GM23338 (cell line): ENCODE measurements around the gene ODF2L. TPM values are rescaled to one million over a fixed set of nuclear protein-coding genes. Genes with fewer than 3 reads are reported as not detected.

Experiments
- ATAC-seq: fragments of 200-7000 bp; cut with Tn5 transposase; 3 replicates; pipeline ENCODE4 v1.9.1; 2020
- DNase-seq: peaks from one replicate; pipeline ENCODE4 v3.0.0-alpha.2; 2015; ENCODE audit warnings: low spot score
- H2AFZ ChIP-seq: fragments of 200-600 bp; sonication (generic); 2 replicates; pipeline ENCODE4 v1.8.0; 2016; ENCODE audit warnings: antibody characterized with exemption, mild to moderate bottlenecking, moderate library complexity
- H3F3A ChIP-seq: fragments of 200-600 bp; sonication (generic); replicated peaks from 2 replicates; pipeline ENCODE4 v1.8.0; 2017; ENCODE audit warnings: antibody characterized with exemption, mixed run types, low read depth
- H3K27ac ChIP-seq: fragments of 200-600 bp; sonication (generic); 2 replicates; pipeline ENCODE4 v1.6.1; 2016; ENCODE audit warnings: low read depth
- H3K27me3 ChIP-seq: fragments of 200-600 bp; sonication (generic); 2 replicates; pipeline ENCODE4 v1.8.0; 2016; ENCODE audit warnings: mild to moderate bottlenecking, mixed run types, moderate library complexity; ENCODE audit not compliant: insufficient read depth
- H3K36me3 ChIP-seq: fragments of 200-600 bp; sonication (generic); 2 replicates; pipeline ENCODE4 v1.8.0; 2016; ENCODE audit warnings: mild to moderate bottlenecking; ENCODE audit not compliant: insufficient read depth
- H3K4me1 ChIP-seq: fragments of 200-600 bp; sonication (generic); 2 replicates; pipeline ENCODE4 v1.8.0; 2016; ENCODE audit warnings: mild to moderate bottlenecking, moderate library complexity; ENCODE audit not compliant: insufficient read depth
- H3K4me2 ChIP-seq: fragments of 200-600 bp; sonication (generic); 2 replicates; pipeline ENCODE4 v1.7.1; 2017; ENCODE audit warnings: mixed run types
- H3K4me3 ChIP-seq: fragments of 200-600 bp; sonication (generic); 2 replicates; pipeline ENCODE4 v1.6.1; 2016; ENCODE audit warnings: mixed run types
- H3K79me2 ChIP-seq: fragments of 200-600 bp; sonication (generic); replicated peaks from 2 replicates; pipeline ENCODE4 v1.8.0; 2017; ENCODE audit warnings: mild to moderate bottlenecking; ENCODE audit not compliant: insufficient read depth
- H3K9me2 ChIP-seq: fragments of 200-600 bp; sonication (generic); 2 replicates; pipeline ENCODE4 v1.8.0; 2017; ENCODE audit not compliant: insufficient read depth
- H4K20me1 ChIP-seq: fragments of 200-600 bp; sonication (generic); replicated peaks from 2 replicates; pipeline ENCODE4 v1.8.0; 2017; ENCODE audit warnings: mild to moderate bottlenecking; ENCODE audit not compliant: insufficient read depth
- H3K27ac Mint-ChIP-seq: 2 replicates; pipeline ENCODE4 v1.8.0; 2020; ENCODE audit warnings: inconsistent platforms, mild to moderate bottlenecking, moderate library complexity, mixed read lengths
- H3K27me3 Mint-ChIP-seq: 3 replicates; pipeline ENCODE4 v1.8.0; 2022; ENCODE audit warnings: low read depth, mild to moderate bottlenecking, moderate library complexity, mixed read lengths, inconsistent platforms; ENCODE audit not compliant: insufficient read depth, poor library complexity
- H3K36me3 Mint-ChIP-seq: 3 replicates; pipeline ENCODE4 v1.8.0; 2021; ENCODE audit warnings: low read depth, mild to moderate bottlenecking, inconsistent platforms, moderate library complexity, mixed read lengths
- H3K4me1 Mint-ChIP-seq: 3 replicates; pipeline ENCODE4 v1.8.0; 2020; ENCODE audit warnings: mild to moderate bottlenecking, inconsistent platforms, mixed read lengths
- H3K4me3 Mint-ChIP-seq: 3 replicates; pipeline ENCODE4 v1.8.0; 2021; ENCODE audit warnings: moderate library complexity, mild to moderate bottlenecking, inconsistent platforms, mixed read lengths
- H3K9me3 Mint-ChIP-seq: 3 replicates; pipeline ENCODE4 v1.8.0; 2020; ENCODE audit warnings: moderate library complexity, mild to moderate bottlenecking, inconsistent platforms, mixed read lengths
- EZH2 ChIP-seq: fragments of 200-600 bp; sonication (generic); IDR thresholded peaks from one replicate; pipeline ENCODE4 v1.8.0; 2017; ENCODE audit warnings: antibody characterized with exemption, mild to moderate bottlenecking, low read depth; ENCODE audit not compliant: unreplicated experiment
- EZH2phosphoT487 ChIP-seq: fragments of 200-600 bp; sonication (generic); IDR thresholded peaks from one replicate; pipeline ENCODE4 v1.8.1; 2018; ENCODE audit warnings: antibody characterized with exemption; ENCODE audit not compliant: unreplicated experiment
- JUNB ChIP-seq: IDR thresholded peaks from one replicate; pipeline ENCODE4 v1.6.1; 2016; ENCODE audit warnings: antibody characterized with exemption; ENCODE audit not compliant: unreplicated experiment
- NANOG ChIP-seq: IDR thresholded peaks from 2 replicates; pipeline ENCODE4 v1.6.1; 2016; ENCODE audit warnings: antibody characterized with exemption, borderline replicate concordance
- POLR2AphosphoS5 ChIP-seq: IDR thresholded peaks from 2 replicates; pipeline ENCODE4 v1.6.1; 2016; ENCODE audit warnings: antibody characterized with exemption, low read depth
- STAT1 ChIP-seq: IDR thresholded peaks from one replicate; pipeline ENCODE4 v1.6.1; 2016; ENCODE audit warnings: antibody characterized with exemption; ENCODE audit not compliant: unreplicated experiment
- ZNF114 ChIP-seq: fragments of 250-450 bp; sonication (Bioruptor Pico); IDR thresholded peaks from 2 replicates; pipeline ENCODE4 v1.5.0; 2020; ENCODE audit warnings: mild to moderate bottlenecking, moderate library complexity
- ZNF331 ChIP-seq: fragments of 250-450 bp; sonication (Bioruptor Pico); IDR thresholded peaks from 2 replicates; pipeline ENCODE4 v1.5.0; 2020; ENCODE audit warnings: low read depth, mild to moderate bottlenecking, moderate library complexity
- polyA plus RNA-seq: library from polyadenylated mRNA; unstranded; fragments of >200 nt; fragmentation: Nextera tagmentation; extraction: Ambion mirVana; gene quantifications from 2 replicates; pipeline ENCODE4 v1.2.1, GENCODE V29; 2016
- total RNA-seq: library from RNA; depleted of rRNA; stranded (reverse); fragments of >200 nt; shearing (Covaris generic); gene quantifications from 2 replicates; pipeline ENCODE4 v1.2.3, GENCODE V29; 2014
- TF ChIP-seq, protein P1 (sequence below), 2 experiments: fragments of 200-600 bp in 1 of 2; sonication (generic) in 1 of 2; conservative IDR thresholded peaks; 2 replicates each; pipeline versions ENCODE4 v1.5.1 to v1.6.1; 2016 to 2017; ENCODE audit warnings: antibody characterized with exemption in 2 of 2, low read depth in 2 of 2, mild to moderate bottlenecking in 2 of 2, moderate library complexity in 1 of 2
- TF ChIP-seq, protein P2 (sequence below): IDR thresholded peaks from one replicate; pipeline ENCODE4 v1.6.1; 2018; ENCODE audit warnings: antibody characterized with exemption; ENCODE audit not compliant: unreplicated experiment

ODF2L gene
- total and polyA plus RNA-seq, 2 experiments from 2014 or later: 29.8 to 51.5 TPM

DNA sequence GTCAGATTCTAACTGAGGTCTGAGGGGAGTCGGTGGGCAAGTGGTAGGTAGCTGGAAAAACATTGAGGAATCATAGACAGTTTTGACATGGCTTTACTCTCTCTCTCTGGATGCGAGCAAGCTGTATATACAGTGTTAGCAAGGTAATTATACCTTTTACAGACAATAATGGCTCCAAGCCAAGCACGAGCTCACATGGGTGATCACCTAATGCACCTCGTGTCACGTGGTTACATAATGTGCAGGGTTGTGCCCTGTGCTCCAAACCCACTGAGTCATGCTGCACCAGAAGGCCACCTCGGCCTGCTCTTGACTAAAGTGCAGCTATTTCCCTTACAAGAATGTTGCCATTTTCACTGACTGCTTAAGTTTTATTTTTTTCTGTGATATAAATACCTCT, 20.2 kb upstream of the ODF2L start (continued):
- TF ChIP-seq, protein P1, sequence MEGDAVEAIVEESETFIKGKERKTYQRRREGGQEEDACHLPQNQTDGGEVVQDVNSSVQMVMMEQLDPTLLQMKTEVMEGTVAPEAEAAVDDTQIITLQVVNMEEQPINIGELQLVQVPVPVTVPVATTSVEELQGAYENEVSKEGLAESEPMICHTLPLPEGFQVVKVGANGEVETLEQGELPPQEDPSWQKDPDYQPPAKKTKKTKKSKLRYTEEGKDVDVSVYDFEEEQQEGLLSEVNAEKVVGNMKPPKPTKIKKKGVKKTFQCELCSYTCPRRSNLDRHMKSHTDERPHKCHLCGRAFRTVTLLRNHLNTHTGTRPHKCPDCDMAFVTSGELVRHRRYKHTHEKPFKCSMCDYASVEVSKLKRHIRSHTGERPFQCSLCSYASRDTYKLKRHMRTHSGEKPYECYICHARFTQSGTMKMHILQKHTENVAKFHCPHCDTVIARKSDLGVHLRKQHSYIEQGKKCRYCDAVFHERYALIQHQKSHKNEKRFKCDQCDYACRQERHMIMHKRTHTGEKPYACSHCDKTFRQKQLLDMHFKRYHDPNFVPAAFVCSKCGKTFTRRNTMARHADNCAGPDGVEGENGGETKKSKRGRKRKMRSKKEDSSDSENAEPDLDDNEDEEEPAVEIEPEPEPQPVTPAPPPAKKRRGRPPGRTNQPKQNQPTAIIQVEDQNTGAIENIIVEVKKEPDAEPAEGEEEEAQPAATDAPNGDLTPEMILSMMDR (conservative IDR thresholded peaks at IDR 0.05; ENCODE audit: low read depth in 2 of 2): no peak
- TF ChIP-seq EZH2 (no peak), EZH2phosphoT487 (no peak), STAT1 (no peak), ZNF331 (CRISPR knock-in tag) (no peak), ZNF114 (CRISPR knock-in tag) (no peak), NANOG (no peak), POLR2AphosphoS5 (no peak), JUNB (no peak)

- H3K36me3 Mint-ChIP-seq: no peaks in the 10 kb centered on the region
- Histone ChIP-seq H3K4me1 (no peaks in the 10 kb centered on the region), H3K27ac (no peak overlapping the region), H4K20me1 (no peaks in the 10 kb centered on the region), H2AFZ (no peak overlapping the region), H3K27me3 (no peaks in the 10 kb centered on the region), H3K4me2 (no peak overlapping the region), H3K36me3 (no peaks in the 10 kb centered on the region), H3K9me2 (peaks cover 5% of the 10 kb centered on the region; the same call in 1 of the 2 replicates), H3K4me3 (no peak overlapping the region), H3F3A (no peaks in the 10 kb centered on the region), H3K79me2 (no peaks in the 10 kb centered on the region)
- DNase-seq (no peak), ATAC-seq (no peak)
- TF ChIP-seq, protein P2, sequence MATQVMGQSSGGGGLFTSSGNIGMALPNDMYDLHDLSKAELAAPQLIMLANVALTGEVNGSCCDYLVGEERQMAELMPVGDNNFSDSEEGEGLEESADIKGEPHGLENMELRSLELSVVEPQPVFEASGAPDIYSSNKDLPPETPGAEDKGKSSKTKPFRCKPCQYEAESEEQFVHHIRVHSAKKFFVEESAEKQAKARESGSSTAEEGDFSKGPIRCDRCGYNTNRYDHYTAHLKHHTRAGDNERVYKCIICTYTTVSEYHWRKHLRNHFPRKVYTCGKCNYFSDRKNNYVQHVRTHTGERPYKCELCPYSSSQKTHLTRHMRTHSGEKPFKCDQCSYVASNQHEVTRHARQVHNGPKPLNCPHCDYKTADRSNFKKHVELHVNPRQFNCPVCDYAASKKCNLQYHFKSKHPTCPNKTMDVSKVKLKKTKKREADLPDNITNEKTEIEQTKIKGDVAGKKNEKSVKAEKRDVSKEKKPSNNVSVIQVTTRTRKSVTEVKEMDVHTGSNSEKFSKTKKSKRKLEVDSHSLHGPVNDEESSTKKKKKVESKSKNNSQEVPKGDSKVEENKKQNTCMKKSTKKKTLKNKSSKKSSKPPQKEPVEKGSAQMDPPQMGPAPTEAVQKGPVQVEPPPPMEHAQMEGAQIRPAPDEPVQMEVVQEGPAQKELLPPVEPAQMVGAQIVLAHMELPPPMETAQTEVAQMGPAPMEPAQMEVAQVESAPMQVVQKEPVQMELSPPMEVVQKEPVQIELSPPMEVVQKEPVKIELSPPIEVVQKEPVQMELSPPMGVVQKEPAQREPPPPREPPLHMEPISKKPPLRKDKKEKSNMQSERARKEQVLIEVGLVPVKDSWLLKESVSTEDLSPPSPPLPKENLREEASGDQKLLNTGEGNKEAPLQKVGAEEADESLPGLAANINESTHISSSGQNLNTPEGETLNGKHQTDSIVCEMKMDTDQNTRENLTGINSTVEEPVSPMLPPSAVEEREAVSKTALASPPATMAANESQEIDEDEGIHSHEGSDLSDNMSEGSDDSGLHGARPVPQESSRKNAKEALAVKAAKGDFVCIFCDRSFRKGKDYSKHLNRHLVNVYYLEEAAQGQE: no peak
- TF ChIP-seq, protein P1 (conservative IDR thresholded peaks at IDR 0.05; ENCODE audit: low read depth in 2 of 2): no peak
- TF ChIP-seq ZNF114 (CRISPR knock-in tag): no peak
- H3K9me3 Mint-ChIP-seq: no peaks in the 10 kb centered on the region
- peaks cover 4% of the 10 kb centered on the region; the same call in 2 of the 3 replicates for H3K4me1 Mint-ChIP-seq
- H3K4me3 Mint-ChIP-seq: no peak overlapping the region
- no peak overlapping the region for H3K27ac Mint-ChIP-seq
- H3K27me3 Mint-ChIP-seq: peaks cover 3% of the 10 kb centered on the region
These were observed 14.8 kb upstream of the ODF2L start for GRCh38 chr1:86410879-86411278.
